GM20431 (cell line): ENCODE results near the gene TRUB1.

Source experiments
- in situ Hi-C: fragments of 300-500 bp; cut with MseI, MboI; formaldehyde crosslinking; loops from one replicate; pipeline ENCODE4 v1.15.0; 2020; ENCODE audit warnings: low sequenced_read_pairs; ENCODE audit not compliant: unreplicated experiment

The TRUB1 gene

GRCh38 chr10:114973306-114973705 is 35.3 kb downstream of the TRUB1 start:
- in situ Hi-C loops, result no loop called here

- in situ Hi-C loops, result no loop called here
Observed at GRCh38 chr10:114973997-114974396, 36.0 kb downstream of the TRUB1 start.

- in situ Hi-C loops, result no loop called here
Observed at GRCh38 chr10:114974625-114975024, 36.6 kb downstream of the TRUB1 start.

GRCh38 chr10:114975091-114975490 is 37.1 kb downstream of the TRUB1 start:
- in situ Hi-C loops, result no loop called here

- in situ Hi-C loops, result no loop called here
Observed at GRCh38 chr10:114982989-114983388, 45.0 kb downstream of the TRUB1 start.

GRCh38 chr10:114987995-114988394 is 50.0 kb downstream of the TRUB1 start:
- in situ Hi-C loops, result no loop called here

- in situ Hi-C loops, result no loop called here
Observed at GRCh38 chr10:114990586-114990985, 52.6 kb downstream of the TRUB1 start.

- in situ Hi-C loops, result no loop called here
Observed at GRCh38 chr10:114990991-114991390, 53.0 kb downstream of the TRUB1 start.

GRCh38 chr10:114992189-114992775 is 54.3 kb downstream of the TRUB1 start:
- in situ Hi-C loops, result no loop called here

GRCh38 chr10:114995468-114996247 is 57.7 kb downstream of the TRUB1 start:
- in situ Hi-C loops, result no loop called here

- in situ Hi-C loops, result no loop called here
Observed at GRCh38 chr10:114996542-114996941, 58.5 kb downstream of the TRUB1 start.

GRCh38 chr10:114998993-114999392 is 61.0 kb downstream of the TRUB1 start:
- in situ Hi-C loops, result no loop called here

- in situ Hi-C loops, result no loop called here
Observed at GRCh38 chr10:115001506-115002381, 63.7 kb downstream of the TRUB1 start.

- in situ Hi-C loops, result no loop called here
Observed at GRCh38 chr10:115003396-115003795, 65.4 kb downstream of the TRUB1 start.

GRCh38 chr10:115004236-115004862 is 66.4 kb downstream of the TRUB1 start:
- in situ Hi-C loops, result no loop called here

- in situ Hi-C loops, result no loop called here
Observed at GRCh38 chr10:115005771-115006170, 67.8 kb downstream of the TRUB1 start.

GRCh38 chr10:115018185-115018931 is 80.4 kb downstream of the TRUB1 start:
- in situ Hi-C loops, result no loop called here

GRCh38 chr10:115020449-115020848 is 82.5 kb downstream of the TRUB1 start:
- in situ Hi-C loops, result no loop called here

GRCh38 chr10:115022733-115023132 is 84.7 kb downstream of the TRUB1 start:
- in situ Hi-C loops, result no loop called here

- in situ Hi-C loops, result no loop called here
Observed at GRCh38 chr10:115023715-115024114, 85.7 kb downstream of the TRUB1 start.
